ENCODE results near the gene ZBTB49. TPM values are rescaled to one million over a fixed set of nuclear protein-coding genes. Genes with fewer than 3 reads are reported as not detected.

The ZBTB49 gene
- total RNA-seq, 1 experiment from 2014 or later, result 5.6 TPM

DNA sequence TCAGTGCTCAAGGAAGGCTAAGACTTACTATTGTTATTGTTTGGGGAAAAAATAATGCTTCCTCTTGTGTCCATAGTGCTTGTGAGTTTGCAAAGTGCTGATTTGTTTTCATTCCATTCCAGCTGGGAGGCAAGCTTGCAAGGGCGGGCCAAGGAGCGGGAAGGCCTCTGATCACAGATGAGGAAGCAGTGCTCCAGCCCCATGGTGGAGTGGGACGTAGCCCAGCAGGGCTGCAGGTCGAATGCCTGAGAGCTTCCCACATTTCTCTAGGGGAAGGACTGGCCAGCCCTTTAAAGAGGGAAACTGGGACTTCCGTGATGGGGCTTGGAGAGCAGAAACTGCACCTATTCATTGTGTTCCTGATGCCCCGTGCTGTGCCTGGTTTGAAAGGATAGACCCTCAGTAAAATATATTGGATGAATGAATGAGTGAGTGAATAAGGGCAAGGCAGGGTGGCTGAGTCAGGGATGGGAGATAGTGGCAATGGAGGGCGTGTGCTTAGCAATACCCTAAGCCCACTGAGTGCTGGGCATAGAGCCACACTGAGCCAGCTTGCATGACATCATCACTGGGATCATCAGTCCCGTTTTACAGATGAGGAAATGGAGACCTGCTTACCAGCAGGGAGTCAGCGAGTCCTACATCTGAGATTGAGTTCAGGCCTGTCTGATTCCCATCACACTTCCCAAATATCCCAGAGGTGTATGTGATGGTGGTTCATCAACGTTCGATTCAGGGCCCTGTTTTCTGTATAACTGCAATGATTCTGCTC lies 78.9 kb downstream of the ZBTB49 start:
- Mint-ChIP-seq H3K27ac (no peak overlapping the region), H3K4me3 (no peak overlapping the region), H3K9me3 (peaks cover 28% of the 10 kb centered on the region), H3K4me1 (no peaks in the 10 kb centered on the region), H3K36me3 (peaks cover 3% of the 10 kb centered on the region), H3K27me3 (ENCODE audit: low read depth) (peaks cover 18% of the 10 kb centered on the region)
- TF ChIP-seq ZBTB43 (CRISPR knock-in tag; IDR thresholded peaks at IDR 0.05) (no peak), NFATC4 (CRISPR knock-in tag; IDR thresholded peaks at IDR 0.05) (no peak), ZNF396 (CRISPR knock-in tag; IDR thresholded peaks at IDR 0.05; ENCODE audit: borderline replicate concordance) (no peak), FOXK1 (CRISPR knock-in tag; IDR thresholded peaks at IDR 0.05) (no peak), ZBTB21 (CRISPR knock-in tag; IDR thresholded peaks at IDR 0.05; ENCODE audit: borderline replicate concordance) (no peak), JUN (CRISPR knock-in tag; IDR thresholded peaks at IDR 0.05) (no peak), JAZF1 (CRISPR knock-in tag; IDR thresholded peaks at IDR 0.05) (no peak), ZNF423 (CRISPR knock-in tag; IDR thresholded peaks at IDR 0.05) (no peak), ELF4 (CRISPR knock-in tag; IDR thresholded peaks at IDR 0.05; ENCODE audit: low read depth) (no peak), ZNF219 (CRISPR knock-in tag; IDR thresholded peaks at IDR 0.05; ENCODE audit: borderline replicate concordance) (no peak), ZNF416 (CRISPR knock-in tag; IDR thresholded peaks at IDR 0.05) (no peak), MAX (CRISPR knock-in tag; IDR thresholded peaks at IDR 0.05) (no peak), ZNF138 (CRISPR knock-in tag; conservative IDR thresholded peaks at IDR 0.05) (no peak), PRRX2 (CRISPR knock-in tag; IDR thresholded peaks at IDR 0.05) (no peak), CREM (CRISPR knock-in tag; IDR thresholded peaks at IDR 0.05) (no peak)
- TF ChIP-seq, protein P1, sequence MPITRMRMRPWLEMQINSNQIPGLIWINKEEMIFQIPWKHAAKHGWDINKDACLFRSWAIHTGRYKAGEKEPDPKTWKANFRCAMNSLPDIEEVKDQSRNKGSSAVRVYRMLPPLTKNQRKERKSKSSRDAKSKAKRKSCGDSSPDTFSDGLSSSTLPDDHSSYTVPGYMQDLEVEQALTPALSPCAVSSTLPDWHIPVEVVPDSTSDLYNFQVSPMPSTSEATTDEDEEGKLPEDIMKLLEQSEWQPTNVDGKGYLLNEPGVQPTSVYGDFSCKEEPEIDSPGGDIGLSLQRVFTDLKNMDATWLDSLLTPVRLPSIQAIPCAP (CRISPR knock-in tag; IDR thresholded peaks at IDR 0.05), result no peak
- TF ChIP-seq, protein P2, sequence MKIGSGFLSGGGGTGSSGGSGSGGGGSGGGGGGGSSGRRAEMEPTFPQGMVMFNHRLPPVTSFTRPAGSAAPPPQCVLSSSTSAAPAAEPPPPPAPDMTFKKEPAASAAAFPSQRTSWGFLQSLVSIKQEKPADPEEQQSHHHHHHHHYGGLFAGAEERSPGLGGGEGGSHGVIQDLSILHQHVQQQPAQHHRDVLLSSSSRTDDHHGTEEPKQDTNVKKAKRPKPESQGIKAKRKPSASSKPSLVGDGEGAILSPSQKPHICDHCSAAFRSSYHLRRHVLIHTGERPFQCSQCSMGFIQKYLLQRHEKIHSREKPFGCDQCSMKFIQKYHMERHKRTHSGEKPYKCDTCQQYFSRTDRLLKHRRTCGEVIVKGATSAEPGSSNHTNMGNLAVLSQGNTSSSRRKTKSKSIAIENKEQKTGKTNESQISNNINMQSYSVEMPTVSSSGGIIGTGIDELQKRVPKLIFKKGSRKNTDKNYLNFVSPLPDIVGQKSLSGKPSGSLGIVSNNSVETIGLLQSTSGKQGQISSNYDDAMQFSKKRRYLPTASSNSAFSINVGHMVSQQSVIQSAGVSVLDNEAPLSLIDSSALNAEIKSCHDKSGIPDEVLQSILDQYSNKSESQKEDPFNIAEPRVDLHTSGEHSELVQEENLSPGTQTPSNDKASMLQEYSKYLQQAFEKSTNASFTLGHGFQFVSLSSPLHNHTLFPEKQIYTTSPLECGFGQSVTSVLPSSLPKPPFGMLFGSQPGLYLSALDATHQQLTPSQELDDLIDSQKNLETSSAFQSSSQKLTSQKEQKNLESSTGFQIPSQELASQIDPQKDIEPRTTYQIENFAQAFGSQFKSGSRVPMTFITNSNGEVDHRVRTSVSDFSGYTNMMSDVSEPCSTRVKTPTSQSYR (CRISPR knock-in tag; IDR thresholded peaks at IDR 0.05), result no peak
- TF ChIP-seq, protein P3, sequence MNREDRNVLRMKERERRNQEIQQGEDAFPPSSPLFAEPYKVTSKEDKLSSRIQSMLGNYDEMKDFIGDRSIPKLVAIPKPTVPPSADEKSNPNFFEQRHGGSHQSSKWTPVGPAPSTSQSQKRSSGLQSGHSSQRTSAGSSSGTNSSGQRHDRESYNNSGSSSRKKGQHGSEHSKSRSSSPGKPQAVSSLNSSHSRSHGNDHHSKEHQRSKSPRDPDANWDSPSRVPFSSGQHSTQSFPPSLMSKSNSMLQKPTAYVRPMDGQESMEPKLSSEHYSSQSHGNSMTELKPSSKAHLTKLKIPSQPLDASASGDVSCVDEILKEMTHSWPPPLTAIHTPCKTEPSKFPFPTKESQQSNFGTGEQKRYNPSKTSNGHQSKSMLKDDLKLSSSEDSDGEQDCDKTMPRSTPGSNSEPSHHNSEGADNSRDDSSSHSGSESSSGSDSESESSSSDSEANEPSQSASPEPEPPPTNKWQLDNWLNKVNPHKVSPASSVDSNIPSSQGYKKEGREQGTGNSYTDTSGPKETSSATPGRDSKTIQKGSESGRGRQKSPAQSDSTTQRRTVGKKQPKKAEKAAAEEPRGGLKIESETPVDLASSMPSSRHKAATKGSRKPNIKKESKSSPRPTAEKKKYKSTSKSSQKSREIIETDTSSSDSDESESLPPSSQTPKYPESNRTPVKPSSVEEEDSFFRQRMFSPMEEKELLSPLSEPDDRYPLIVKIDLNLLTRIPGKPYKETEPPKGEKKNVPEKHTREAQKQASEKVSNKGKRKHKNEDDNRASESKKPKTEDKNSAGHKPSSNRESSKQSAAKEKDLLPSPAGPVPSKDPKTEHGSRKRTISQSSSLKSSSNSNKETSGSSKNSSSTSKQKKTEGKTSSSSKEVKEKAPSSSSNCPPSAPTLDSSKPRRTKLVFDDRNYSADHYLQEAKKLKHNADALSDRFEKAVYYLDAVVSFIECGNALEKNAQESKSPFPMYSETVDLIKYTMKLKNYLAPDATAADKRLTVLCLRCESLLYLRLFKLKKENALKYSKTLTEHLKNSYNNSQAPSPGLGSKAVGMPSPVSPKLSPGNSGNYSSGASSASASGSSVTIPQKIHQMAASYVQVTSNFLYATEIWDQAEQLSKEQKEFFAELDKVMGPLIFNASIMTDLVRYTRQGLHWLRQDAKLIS (CRISPR knock-in tag; IDR thresholded peaks at IDR 0.05; ENCODE audit: borderline replicate concordance), result no peak
- TF ChIP-seq, protein P4, sequence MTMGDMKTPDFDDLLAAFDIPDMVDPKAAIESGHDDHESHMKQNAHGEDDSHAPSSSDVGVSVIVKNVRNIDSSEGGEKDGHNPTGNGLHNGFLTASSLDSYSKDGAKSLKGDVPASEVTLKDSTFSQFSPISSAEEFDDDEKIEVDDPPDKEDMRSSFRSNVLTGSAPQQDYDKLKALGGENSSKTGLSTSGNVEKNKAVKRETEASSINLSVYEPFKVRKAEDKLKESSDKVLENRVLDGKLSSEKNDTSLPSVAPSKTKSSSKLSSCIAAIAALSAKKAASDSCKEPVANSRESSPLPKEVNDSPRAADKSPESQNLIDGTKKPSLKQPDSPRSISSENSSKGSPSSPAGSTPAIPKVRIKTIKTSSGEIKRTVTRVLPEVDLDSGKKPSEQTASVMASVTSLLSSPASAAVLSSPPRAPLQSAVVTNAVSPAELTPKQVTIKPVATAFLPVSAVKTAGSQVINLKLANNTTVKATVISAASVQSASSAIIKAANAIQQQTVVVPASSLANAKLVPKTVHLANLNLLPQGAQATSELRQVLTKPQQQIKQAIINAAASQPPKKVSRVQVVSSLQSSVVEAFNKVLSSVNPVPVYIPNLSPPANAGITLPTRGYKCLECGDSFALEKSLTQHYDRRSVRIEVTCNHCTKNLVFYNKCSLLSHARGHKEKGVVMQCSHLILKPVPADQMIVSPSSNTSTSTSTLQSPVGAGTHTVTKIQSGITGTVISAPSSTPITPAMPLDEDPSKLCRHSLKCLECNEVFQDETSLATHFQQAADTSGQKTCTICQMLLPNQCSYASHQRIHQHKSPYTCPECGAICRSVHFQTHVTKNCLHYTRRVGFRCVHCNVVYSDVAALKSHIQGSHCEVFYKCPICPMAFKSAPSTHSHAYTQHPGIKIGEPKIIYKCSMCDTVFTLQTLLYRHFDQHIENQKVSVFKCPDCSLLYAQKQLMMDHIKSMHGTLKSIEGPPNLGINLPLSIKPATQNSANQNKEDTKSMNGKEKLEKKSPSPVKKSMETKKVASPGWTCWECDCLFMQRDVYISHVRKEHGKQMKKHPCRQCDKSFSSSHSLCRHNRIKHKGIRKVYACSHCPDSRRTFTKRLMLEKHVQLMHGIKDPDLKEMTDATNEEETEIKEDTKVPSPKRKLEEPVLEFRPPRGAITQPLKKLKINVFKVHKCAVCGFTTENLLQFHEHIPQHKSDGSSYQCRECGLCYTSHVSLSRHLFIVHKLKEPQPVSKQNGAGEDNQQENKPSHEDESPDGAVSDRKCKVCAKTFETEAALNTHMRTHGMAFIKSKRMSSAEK (CRISPR knock-in tag; IDR thresholded peaks at IDR 0.05; ENCODE audit: borderline replicate concordance), result no peak
- ATAC-seq, result no peak
- POLR2A ChIA-PET, result no interaction called here
- DNase-seq (ENCODE audit: low spot score), result no peak
- CTCF ChIA-PET, result no interaction called here
